ENCODE data around the gene SSBP3. TPM values are rescaled to one million over a fixed set of nuclear protein-coding genes. Genes with fewer than 3 reads are reported as not detected.
"Not testable (repeated sequence)": the region's sequence is repeated elsewhere in the genome, so short reads cannot be mapped to it uniquely, and the experiment has no call there.

SSBP3 gene
- total RNA-seq, 1 donor from 2014 or later, result 84.4 TPM

- Mint-ChIP-seq H3K27me3 (ENCODE audit: low read depth) (no peaks in the 10 kb centered on the region), H3K36me3 (ENCODE audit: low read depth) (peaks cover 50% of the 10 kb centered on the region), H3K4me3 (ENCODE audit: low read depth) (no peak overlapping the region), H3K9me3 (no peaks in the 10 kb centered on the region), H3K4me1 (ENCODE audit: low read depth) (no peaks in the 10 kb centered on the region), H3K27ac (peak overlapping the region; percentile 37)
- intact Hi-C loops (cut with micrococcal nuclease), result no loop called here
- DNase-seq (ENCODE audit: low spot score), result no peak
Observed at GRCh38 chr1:54220004-54220811, 186.0 kb downstream of the SSBP3 start.

- Mint-ChIP-seq H3K36me3 (ENCODE audit: low read depth) (peaks cover 55% of the 10 kb centered on the region), H3K4me3 (ENCODE audit: low read depth) (no peak overlapping the region), H3K27ac (peak overlapping the region; percentile 37), H3K4me1 (ENCODE audit: low read depth) (no peaks in the 10 kb centered on the region), H3K9me3 (no peaks in the 10 kb centered on the region), H3K27me3 (ENCODE audit: low read depth) (no peaks in the 10 kb centered on the region)
- DNase-seq (ENCODE audit: low spot score), result no peak
- intact Hi-C loops (cut with micrococcal nuclease), result no loop called here
Observed at GRCh38 chr1:54219688-54220003, 186.5 kb downstream of the SSBP3 start.

- DNase-seq (ENCODE audit: low spot score), result no peak
- no peaks in the 10 kb centered on the region for H3K9me3 Mint-ChIP-seq
- H3K36me3 Mint-ChIP-seq (ENCODE audit: low read depth), result peaks cover 59% of the 10 kb centered on the region
- intact Hi-C loops (cut with micrococcal nuclease), result no loop called here
- H3K27ac Mint-ChIP-seq, result peak overlapping the region; percentile 42
- no peak overlapping the region for H3K4me3 Mint-ChIP-seq (ENCODE audit: low read depth)
- H3K27me3 Mint-ChIP-seq (ENCODE audit: low read depth), result no peaks in the 10 kb centered on the region
- no peaks in the 10 kb centered on the region for H3K4me1 Mint-ChIP-seq (ENCODE audit: low read depth)
Observed at GRCh38 chr1:54218883-54219687, 187.1 kb downstream of the SSBP3 start.

- Mint-ChIP-seq H3K4me3 (ENCODE audit: low read depth) (no peak overlapping the region), H3K9me3 (no peaks in the 10 kb centered on the region), H3K27me3 (ENCODE audit: low read depth) (no peaks in the 10 kb centered on the region), H3K27ac (no peak overlapping the region), H3K36me3 (ENCODE audit: low read depth) (peaks cover 77% of the 10 kb centered on the region), H3K4me1 (ENCODE audit: low read depth) (no peaks in the 10 kb centered on the region)
- intact Hi-C loops (cut with micrococcal nuclease), result no loop called here
- DNase-seq (ENCODE audit: low spot score), result no peak
Observed at GRCh38 chr1:54215523-54215922, 190.7 kb downstream of the SSBP3 start.

- H3K36me3 Mint-ChIP-seq (ENCODE audit: low read depth), result peaks cover 81% of the 10 kb centered on the region
- DNase-seq (ENCODE audit: low spot score), result no peak
- no peaks in the 10 kb centered on the region for H3K27me3 Mint-ChIP-seq (ENCODE audit: low read depth)
- H3K4me1 Mint-ChIP-seq (ENCODE audit: low read depth), result no peaks in the 10 kb centered on the region
- no peaks in the 10 kb centered on the region for H3K9me3 Mint-ChIP-seq
- intact Hi-C loops (cut with micrococcal nuclease), result no loop called here
- H3K4me3 Mint-ChIP-seq (ENCODE audit: low read depth), result no peak overlapping the region
- H3K27ac Mint-ChIP-seq, result no peak overlapping the region
Observed at GRCh38 chr1:54212872-54213271, 193.3 kb downstream of the SSBP3 start.

- H3K4me1 Mint-ChIP-seq (ENCODE audit: low read depth), result peaks cover 11% of the 10 kb centered on the region
- H3K36me3 Mint-ChIP-seq (ENCODE audit: low read depth), result peaks cover 80% of the 10 kb centered on the region
- intact Hi-C loops (cut with micrococcal nuclease); DNase-seq (ENCODE audit: low spot score); H3K27ac Mint-ChIP-seq; H3K9me3 Mint-ChIP-seq; H3K27me3 Mint-ChIP-seq (ENCODE audit: low read depth); H3K4me3 Mint-ChIP-seq (ENCODE audit: low read depth): not testable (repeated sequence)
Observed at GRCh38 chr1:54207896-54208295, 198.3 kb downstream of the SSBP3 start.

- no peak for DNase-seq (ENCODE audit: low spot score)
- no peaks in the 10 kb centered on the region for H3K9me3 Mint-ChIP-seq
- peaks cover 17% of the 10 kb centered on the region for H3K4me1 Mint-ChIP-seq (ENCODE audit: low read depth)
- H3K27me3 Mint-ChIP-seq (ENCODE audit: low read depth), result no peaks in the 10 kb centered on the region
- no peak overlapping the region for H3K4me3 Mint-ChIP-seq (ENCODE audit: low read depth)
- intact Hi-C loops (cut with micrococcal nuclease), result no loop called here
- H3K27ac Mint-ChIP-seq, result peak overlapping the region; percentile 39
- peaks cover 80% of the 10 kb centered on the region for H3K36me3 Mint-ChIP-seq (ENCODE audit: low read depth)
Observed at GRCh38 chr1:54207287-54207686, 198.9 kb downstream of the SSBP3 start.

GRCh38 chr1:54204199-54204598 lies 202.0 kb downstream of the SSBP3 start:
- Mint-ChIP-seq H3K27me3 (ENCODE audit: low read depth) (no peaks in the 10 kb centered on the region), H3K27ac (no peak overlapping the region), H3K36me3 (ENCODE audit: low read depth) (peaks cover 71% of the 10 kb centered on the region), H3K9me3 (no peaks in the 10 kb centered on the region), H3K4me1 (ENCODE audit: low read depth) (peaks cover 36% of the 10 kb centered on the region), H3K4me3 (ENCODE audit: low read depth) (no peak overlapping the region)
- no peak for DNase-seq (ENCODE audit: low spot score)
- intact Hi-C loops (cut with micrococcal nuclease), result loop anchor here (5.0 kb wide), 1 partner anchor 152 kb away; the partner anchor contains the start of genes TCEANC2 and TMEM59

GRCh38 chr1:54200519-54200997 lies 205.6 kb downstream of the SSBP3 start:
- Mint-ChIP-seq H3K9me3 (no peaks in the 10 kb centered on the region), H3K27ac (peak overlapping the region; percentile 80), H3K4me1 (ENCODE audit: low read depth) (peaks cover 33% of the 10 kb centered on the region), H3K4me3 (ENCODE audit: low read depth) (peak overlapping the region; percentile 90), H3K27me3 (ENCODE audit: low read depth) (no peaks in the 10 kb centered on the region), H3K36me3 (ENCODE audit: low read depth) (peaks cover 40% of the 10 kb centered on the region)
- DNase-seq (ENCODE audit: low spot score), result no peak
- intact Hi-C loops (cut with micrococcal nuclease), result loop anchor here (1.0 to 5.0 kb wide), 3 partner anchors 29 to 288 kb away; partner anchors contain the start of genes TCEANC2 and TMEM59

GRCh38 chr1:54199765-54200518 lies 206.3 kb downstream of the SSBP3 start, which contains the start of the genes CYB5RL and MRPL37:
CYB5RL (minus strand) TSS chr1:54200030; CDS start chr1:54195616, 4,414 bp downstream.
MRPL37 (plus strand) TSS chr1:54200167; CDS start chr1:54200244, 77 bp downstream.
- Mint-ChIP-seq H3K36me3 (ENCODE audit: low read depth) (peaks cover 34% of the 10 kb centered on the region), H3K9me3 (no peaks in the 10 kb centered on the region), H3K27ac (peak within 1 kb of the TSS; percentile 80), H3K27me3 (ENCODE audit: low read depth) (no peaks in the 10 kb centered on the region), H3K4me3 (ENCODE audit: low read depth) (peak within 1 kb of the TSS; percentile 90), H3K4me1 (ENCODE audit: low read depth) (peaks cover 31% of the 10 kb centered on the region)
- intact Hi-C loops (cut with micrococcal nuclease), result loop anchor here (1.0 to 5.0 kb wide), 3 partner anchors 29 to 289 kb away; partner anchors contain the start of genes TCEANC2 and TMEM59
- peak; percentile 88 for DNase-seq (ENCODE audit: low spot score)

GRCh38 chr1:54199151-54199764 lies 206.9 kb downstream of the SSBP3 start:
- intact Hi-C loops (cut with micrococcal nuclease), result no loop called here
- Mint-ChIP-seq H3K27me3 (ENCODE audit: low read depth) (no peaks in the 10 kb centered on the region), H3K27ac (peak overlapping the region; percentile 80), H3K4me1 (ENCODE audit: low read depth) (peaks cover 30% of the 10 kb centered on the region), H3K36me3 (ENCODE audit: low read depth) (peaks cover 30% of the 10 kb centered on the region), H3K4me3 (ENCODE audit: low read depth) (peak overlapping the region; percentile 90), H3K9me3 (no peaks in the 10 kb centered on the region)
- no peak for DNase-seq (ENCODE audit: low spot score)

- H3K4me3 Mint-ChIP-seq (ENCODE audit: low read depth), result no peak overlapping the region
- peaks cover 5% of the 10 kb centered on the region for H3K36me3 Mint-ChIP-seq (ENCODE audit: low read depth)
- no peaks in the 10 kb centered on the region for H3K9me3 Mint-ChIP-seq
- H3K27me3 Mint-ChIP-seq (ENCODE audit: low read depth), result no peaks in the 10 kb centered on the region
- no peak for DNase-seq (ENCODE audit: low spot score)
- intact Hi-C loops (cut with micrococcal nuclease), result no loop called here
- H3K4me1 Mint-ChIP-seq (ENCODE audit: low read depth), result no peaks in the 10 kb centered on the region
- H3K27ac Mint-ChIP-seq, result no peak overlapping the region
Observed at GRCh38 chr1:54193453-54193852, 212.7 kb downstream of the SSBP3 start.
